HCT116 (cell line): ENCODE data around the gene NRGN. TPM values are rescaled to one million over a fixed set of nuclear protein-coding genes. Genes with fewer than 3 reads are reported as not detected.
"Not testable (repeated sequence)": the region's sequence is repeated elsewhere in the genome, so short reads cannot be mapped to it uniquely, and the experiment has no call there.

Source experiments
- ATAC-seq: fragments of 200-7000 bp; cut with Tn5 transposase; 2 replicates; pipeline ENCODE4 v1.9.1; 2020; ENCODE audit warnings: mild to moderate bottlenecking, moderate library complexity
- BruUV-seq: library from RNA; stranded (reverse); fragments of 400-500 nt; replicated peaks from 2 replicates; lab custom pipeline; 2021; lab: Mats Ljungman, UMichigan
- CTCF ChIA-PET: fragments of 300-600 bp; sonication (Branson Sonifier 250); formaldehyde crosslinking; loops from one replicate; lab custom pipeline; 2021; ENCODE audit warnings: antibody characterized with exemption; lab: Charles Lee
- POLR2A ChIA-PET: fragments of 300-600, 350-600 bp; sonication (Branson Sonifier 250); formaldehyde crosslinking; loops from one replicate; lab custom pipeline; 2021; ENCODE audit warnings: antibody characterized with exemption; lab: Charles Lee
- RAD21 ChIA-PET, 2 experiments: fragments of 300-600 bp; sonication (Branson Sonifier 250); formaldehyde crosslinking; loops; one replicate each; lab custom pipeline; 2023; ENCODE audit warnings: low total read pairs in 2 of 2; ENCODE audit not compliant: uncharacterized antibody in 2 of 2, unreplicated experiment in 2 of 2, low non-redundant PET in 1 of 2; lab: Charles Lee
- DNase-seq: peaks from one replicate; pipeline ENCODE4 v3.0.0-alpha.2; 2010; ENCODE audit warnings: low read depth, low spot score
- H2AFZ ChIP-seq: fragments of 200-600 bp; shearing (Covaris generic), sonication (generic); 2 replicates; pipeline ENCODE4 v1.6.1; 2017; ENCODE audit warnings: low read depth, mixed run types, mixed read lengths, antibody characterized with exemption, low read length; ENCODE audit not compliant: poor library complexity, severe bottlenecking
- H3K27ac ChIP-seq: 2 replicates; pipeline ENCODE4 v1.5.1; 2012; ENCODE audit warnings: low read depth, low read length
- H3K27me3 ChIP-seq: fragments of 200-600 bp; sonication (generic); 2 replicates; pipeline ENCODE4 v1.6.1; 2016; ENCODE audit warnings: mixed run types, low read length, mixed read lengths; ENCODE audit not compliant: insufficient read depth
- H3K36me3 ChIP-seq, 2 experiments: fragments of 200-500 bp in 1 of 2; fragments of 200-600 bp in 1 of 2; sonication (Bioruptor generic) in 1 of 2; sonication (generic) in 1 of 2; 2 replicates each; pipeline versions ENCODE4 v1.5.1 to v1.6.1; 2014 to 2016; ENCODE audit warnings: low read length in 2 of 2, inconsistent platforms in 1 of 2, mixed read lengths in 1 of 2, mixed run types in 1 of 2; ENCODE audit not compliant: insufficient read depth in 2 of 2, control insufficient read depth in 1 of 2
- H3K4me1 ChIP-seq, 2 experiments: fragments of 200-600 bp in 1 of 2; sonication (generic) in 1 of 2; 2 replicates each; pipeline versions ENCODE4 v1.5.1 to v1.6.1; 2012 to 2017; ENCODE audit warnings: low read length in 2 of 2, inconsistent platforms in 1 of 2, mild to moderate bottlenecking in 1 of 2, mixed read lengths in 1 of 2, mixed run types in 1 of 2, moderate library complexity in 1 of 2; ENCODE audit not compliant: insufficient read depth in 2 of 2, control insufficient read depth in 1 of 2
- H3K4me2 ChIP-seq: fragments of 200-600 bp; sonication (generic); 2 replicates; pipeline ENCODE4 v1.6.1; 2017; ENCODE audit warnings: mixed run types, low read length, mixed read lengths
- H3K4me3 ChIP-seq, 2 experiments: fragments of 200-600 bp in 1 of 2; sonication (generic) in 1 of 2; replicated peaks in 1 of 2; 2 replicates each; pipeline ENCODE4 v1.5.1; 2011 to 2016; ENCODE audit warnings: low read length in 2 of 2, control low read depth in 1 of 2, low read depth in 1 of 2, mild to moderate bottlenecking in 1 of 2, mixed read lengths in 1 of 2, mixed run types in 1 of 2
- H3K79me2 ChIP-seq: fragments of 200-600 bp; sonication (generic); 2 replicates; pipeline ENCODE4 v1.6.1; 2017; ENCODE audit warnings: mild to moderate bottlenecking, mixed run types, low read length, moderate library complexity, mixed read lengths; ENCODE audit not compliant: insufficient read depth
- H3K9ac ChIP-seq: fragments of 200-600 bp; sonication (generic); 2 replicates; pipeline ENCODE4 v1.6.1; 2016; ENCODE audit warnings: low read length, mixed read lengths
- H3K9me2 ChIP-seq: fragments of 200-600 bp; sonication (generic), shearing (Covaris generic); 2 replicates; pipeline ENCODE4 v1.6.1; 2017; ENCODE audit warnings: mixed run types, mild to moderate bottlenecking, moderate library complexity; ENCODE audit not compliant: insufficient read depth
- H3K9me3 ChIP-seq, 2 experiments: fragments of 200-500 bp in 1 of 2; fragments of 200-600 bp in 1 of 2; sonication (Bioruptor generic) in 1 of 2; sonication (generic) in 1 of 2; 2 replicates each; pipeline ENCODE4 v1.6.1; 2014 to 2017; ENCODE audit warnings: low read length in 2 of 2, mixed read lengths in 2 of 2, inconsistent platforms in 1 of 2, low read depth in 1 of 2, mild to moderate bottlenecking in 1 of 2, mixed run types in 1 of 2, moderate library complexity in 1 of 2; ENCODE audit not compliant: control insufficient read depth in 1 of 2, insufficient read depth in 1 of 2
- H4K20me1 ChIP-seq: fragments of 200-600 bp; sonication (generic), shearing (Covaris generic); 2 replicates; pipeline ENCODE4 v1.6.1; 2017; ENCODE audit warnings: mixed run types, mild to moderate bottlenecking, moderate library complexity; ENCODE audit not compliant: insufficient read depth
- CBX3 ChIP-seq: IDR thresholded peaks from 2 replicates; pipeline ENCODE4 v1.6.1; 2012; ENCODE audit warnings: low read depth
- CEBPB ChIP-seq: IDR thresholded peaks from 2 replicates; pipeline ENCODE4 v1.6.1; 2012; ENCODE audit warnings: low read depth
- EGR1 ChIP-seq: IDR thresholded peaks from 2 replicates; pipeline ENCODE4 v1.6.1; 2012; ENCODE audit warnings: low read depth
- EZH2 ChIP-seq: fragments of 200-600 bp; sonication (generic); IDR thresholded peaks from 2 replicates; pipeline ENCODE4 v1.6.1; 2017; ENCODE audit warnings: antibody characterized with exemption, mixed run types
- EZH2phosphoT487 ChIP-seq: fragments of 200-600 bp; IDR thresholded peaks from 2 replicates; pipeline ENCODE4 v1.6.1; 2018; ENCODE audit warnings: antibody characterized with exemption, borderline replicate concordance
- FOSL1 ChIP-seq: IDR thresholded peaks from 2 replicates; pipeline ENCODE4 v1.6.1; 2012; ENCODE audit warnings: low read depth
- JUND ChIP-seq: IDR thresholded peaks from 2 replicates; pipeline ENCODE4 v1.6.1; 2012
- MAX ChIP-seq: IDR thresholded peaks from 2 replicates; pipeline ENCODE4 v1.6.1; 2012
- POLR2A ChIP-seq: IDR thresholded peaks from 2 replicates; pipeline ENCODE4 v1.7.0; 2011; ENCODE audit warnings: borderline replicate concordance; ENCODE audit not compliant: insufficient read depth, insufficient read length; ENCODE audit errors: extremely low read depth
- POLR2AphosphoS5 ChIP-seq: IDR thresholded peaks from 2 replicates; pipeline ENCODE4 v1.6.1; 2011; ENCODE audit warnings: mild to moderate bottlenecking, low read depth, low read length, moderate library complexity
- SIN3A ChIP-seq: IDR thresholded peaks from 2 replicates; pipeline ENCODE4 v1.6.1; 2012; ENCODE audit warnings: low read depth
- SP1 ChIP-seq: IDR thresholded peaks from 2 replicates; pipeline ENCODE4 v1.6.1; 2012; ENCODE audit warnings: low read depth
- SRF ChIP-seq: IDR thresholded peaks from 2 replicates; pipeline ENCODE4 v1.6.1; 2012; ENCODE audit warnings: low read depth
- TCF7L2 ChIP-seq: IDR thresholded peaks from 2 replicates; pipeline ENCODE4 v1.7.0; 2011; ENCODE audit warnings: borderline replicate concordance, inconsistent platforms; ENCODE audit not compliant: insufficient read depth, insufficient read length; ENCODE audit errors: extremely low read depth
- YY1 ChIP-seq: IDR thresholded peaks from 2 replicates; pipeline ENCODE4 v1.6.1; 2011; ENCODE audit warnings: low read length, low read depth, moderate library complexity, mild to moderate bottlenecking; ENCODE audit not compliant: insufficient replicate concordance; ENCODE audit errors: extremely low read depth
- ZFX ChIP-seq: fragments of 450-650 bp; IDR thresholded peaks from 2 replicates; pipeline ENCODE4 v1.6.1; 2017
- intact Hi-C: fragments of 100-400 bp; cut with micrococcal nuclease; formaldehyde crosslinking; loops from 2 replicates; pipeline ENCODE4 v1.10.0; 2022
- total RNA-seq: library from RNA; stranded (reverse); gene quantifications from one replicate; pipeline ENCODE4 v1.2.1, GENCODE V29; 2021; ENCODE audit not compliant: unreplicated experiment
- TF ChIP-seq, protein P1 (sequence below), 3 experiments: fragments of 200-600 bp in 1 of 3; sonication (generic) in 1 of 3; IDR thresholded peaks in 2 of 3; conservative IDR thresholded peaks in 1 of 3; 2 replicates each; pipeline ENCODE4 v1.5.1; 2012 to 2017; ENCODE audit warnings: low read depth in 2 of 3, low read length in 2 of 3, antibody characterized with exemption in 1 of 3, borderline replicate concordance in 1 of 3, control low read depth in 1 of 3, mild to moderate bottlenecking in 1 of 3, mixed read lengths in 1 of 3, mixed run types in 1 of 3, moderate library complexity in 1 of 3; ENCODE audit not compliant: insufficient read depth in 1 of 3

The NRGN gene
- total RNA-seq, 1 experiment from 2014 or later: 33.3 TPM

DNA sequence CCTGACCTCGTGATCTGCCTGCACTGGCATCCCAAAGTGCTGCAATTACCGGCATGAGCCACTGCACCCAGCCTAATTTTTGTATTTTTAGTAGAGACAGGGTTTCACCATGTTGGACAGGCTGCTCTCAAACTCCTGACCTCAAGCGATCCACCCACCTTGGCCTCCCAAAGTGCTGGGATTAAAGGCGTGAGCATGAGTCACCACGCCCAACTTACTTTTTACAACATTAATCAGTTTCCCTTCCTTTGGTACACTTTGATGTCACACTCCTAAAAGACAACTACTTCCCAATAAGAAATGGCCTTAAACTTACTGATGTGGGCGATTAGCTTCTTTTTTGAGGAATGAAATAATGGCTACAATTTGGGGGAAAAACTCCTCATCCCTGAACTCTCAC is 31.2 kb downstream of the NRGN start:
- H3K4me1 ChIP-seq: peaks cover 38 to 49% of the 10 kb centered on the region in 2 experiments
- RAD21 ChIA-PET, H3K27me3 ChIP-seq, intact Hi-C loops, H3K79me2 ChIP-seq, H4K20me1 ChIP-seq, H2AFZ ChIP-seq, H3K9me3 ChIP-seq, H3K36me3 ChIP-seq, POLR2A ChIA-PET, H3K9me2 ChIP-seq, H3K9ac ChIP-seq, BruUV-seq: not testable (repeated sequence)
- DNase-seq: peak; percentile 50
- H3K27ac ChIP-seq: peak overlapping the region; percentile 75
- CTCF ChIA-PET: interaction anchor here (5.1 kb wide), 1 partner anchor 22 kb away, joined by 27 read pairs; no protein-coding TSS in a partner anchor
- peak overlapping the region; percentile 73 for H3K4me2 ChIP-seq
- peak overlapping the region in 1 of 2 experiments; percentile 39; a peak in 2 of 4 replicates for H3K4me3 ChIP-seq
- ATAC-seq: peak; percentile 79
- peak; percentile 63 for TF ChIP-seq SP1
- TF ChIP-seq SIN3A: peak; percentile 7; the same call in 1 of the 2 replicates
- TF ChIP-seq JUND: peak; percentile 79
- TF ChIP-seq FOSL1: peak; percentile 75
- peak; percentile 58; the same call in 1 of the 2 replicates for TF ChIP-seq EGR1
- TF ChIP-seq MAX: peak; percentile 49; the same call in 1 of the 2 replicates
- peak; percentile 63 for TF ChIP-seq TCF7L2

GRCh38 chr11:124776865-124777645 is 37.3 kb downstream of the NRGN start:
- H3K4me2 ChIP-seq: no peak overlapping the region
- H4K20me1 ChIP-seq: no peaks in the 10 kb centered on the region
- no peak for DNase-seq
- H3K9me3 ChIP-seq: no peaks in the 10 kb centered on the region
- H3K36me3 ChIP-seq: no peaks in the 10 kb centered on the region
- no peaks in the 10 kb centered on the region for H3K9me2 ChIP-seq
- H3K79me2 ChIP-seq: 0 out of 2 replicates have a peak, but pooled peaks cover 2% of the 10 kb centered on the region
- ChIA-PET CTCF (no interaction called here), POLR2A (no interaction called here), RAD21 (no interaction called here)
- peaks cover 10 to 21% of the 10 kb centered on the region in 2 experiments for H3K4me1 ChIP-seq
- H3K9ac ChIP-seq: no peak overlapping the region
- BruUV-seq: no TSS peak
- no peak overlapping the region for H3K4me3 ChIP-seq
- intact Hi-C loops: no loop called here
- no peak overlapping the region for H3K27ac ChIP-seq
- H3K27me3 ChIP-seq: no peaks in the 10 kb centered on the region
- no peak overlapping the region for H2AFZ ChIP-seq
- ATAC-seq: no peak
- TF ChIP-seq, protein P1, sequence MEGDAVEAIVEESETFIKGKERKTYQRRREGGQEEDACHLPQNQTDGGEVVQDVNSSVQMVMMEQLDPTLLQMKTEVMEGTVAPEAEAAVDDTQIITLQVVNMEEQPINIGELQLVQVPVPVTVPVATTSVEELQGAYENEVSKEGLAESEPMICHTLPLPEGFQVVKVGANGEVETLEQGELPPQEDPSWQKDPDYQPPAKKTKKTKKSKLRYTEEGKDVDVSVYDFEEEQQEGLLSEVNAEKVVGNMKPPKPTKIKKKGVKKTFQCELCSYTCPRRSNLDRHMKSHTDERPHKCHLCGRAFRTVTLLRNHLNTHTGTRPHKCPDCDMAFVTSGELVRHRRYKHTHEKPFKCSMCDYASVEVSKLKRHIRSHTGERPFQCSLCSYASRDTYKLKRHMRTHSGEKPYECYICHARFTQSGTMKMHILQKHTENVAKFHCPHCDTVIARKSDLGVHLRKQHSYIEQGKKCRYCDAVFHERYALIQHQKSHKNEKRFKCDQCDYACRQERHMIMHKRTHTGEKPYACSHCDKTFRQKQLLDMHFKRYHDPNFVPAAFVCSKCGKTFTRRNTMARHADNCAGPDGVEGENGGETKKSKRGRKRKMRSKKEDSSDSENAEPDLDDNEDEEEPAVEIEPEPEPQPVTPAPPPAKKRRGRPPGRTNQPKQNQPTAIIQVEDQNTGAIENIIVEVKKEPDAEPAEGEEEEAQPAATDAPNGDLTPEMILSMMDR (IDR thresholded peaks at IDR 0.05 in 2 of 3, conservative IDR thresholded peaks at IDR 0.05 in 1 of 3; ENCODE audit: borderline replicate concordance in 1 of 3, insufficient read depth in 1 of 3, low read depth in 2 of 3, low read length in 2 of 3): no peak
- no peak for TF ChIP-seq JUND
- TF ChIP-seq YY1: no peak
- no peak for TF ChIP-seq TCF7L2
- TF ChIP-seq SP1: no peak
- TF ChIP-seq POLR2AphosphoS5: no peak
- no peak for TF ChIP-seq CEBPB
- no peak for TF ChIP-seq EZH2
- TF ChIP-seq EGR1: no peak
- TF ChIP-seq EZH2phosphoT487: no peak
- TF ChIP-seq ZFX: no peak
- TF ChIP-seq SIN3A: no peak
- no peak for TF ChIP-seq FOSL1
- TF ChIP-seq SRF: no peak
- no peak for TF ChIP-seq CBX3
- no peak for TF ChIP-seq POLR2A
